Stomach smooth muscle (tissue), 2 donors: Measurements from ENCODE around the gene SERPINB7.

Experiments
- H3K27ac ChIP-seq: one replicate; pipeline ENCODE4 v1.7.0; 2013; ENCODE audit warnings: mild to moderate bottlenecking, low read length, inconsistent platforms
- H3K27me3 ChIP-seq, 2 donors: one replicate each; pipeline ENCODE4 v1.7.0; 2013; ENCODE audit warnings: low read length in 2 of 2; ENCODE audit not compliant: insufficient read depth in 2 of 2, control insufficient read depth in 1 of 2
- H3K36me3 ChIP-seq, 2 donors: one replicate each; pipeline ENCODE4 v1.7.0; 2013; ENCODE audit warnings: low read length in 2 of 2; ENCODE audit not compliant: control insufficient read depth in 2 of 2, insufficient read depth in 2 of 2
- H3K4me1 ChIP-seq: one replicate; pipeline ENCODE4 v1.7.0; 2013; ENCODE audit warnings: low read length; ENCODE audit not compliant: control insufficient read depth, insufficient read depth
- H3K4me3 ChIP-seq, 2 donors: one replicate each; pipeline ENCODE4 v1.7.0; 2013; ENCODE audit warnings: low read length in 2 of 2
- H3K9ac ChIP-seq, 2 donors: one replicate each; pipeline ENCODE4 v1.7.0; 2013; ENCODE audit warnings: low read length in 2 of 2, mild to moderate bottlenecking in 1 of 2
- H3K9me3 ChIP-seq, 2 donors: one replicate each; pipeline ENCODE4 v1.7.0; 2013; ENCODE audit warnings: low read length in 2 of 2; ENCODE audit not compliant: control insufficient read depth in 2 of 2
- donor health status: healthy.
- donor health status: Pancreatic carcinoma.

Gene SERPINB7

GRCh38 chr18:63775166-63775730, at the start of gene SERPINB7:
Gene SERPINB7 (plus strand): TSS chr18:63775418. CDS start chr18:63782373, 6,955 bp downstream.
- Histone ChIP-seq H3K9me3 (no peaks in the 10 kb centered on the region), H3K4me1 (no peaks in the 10 kb centered on the region), H3K27me3 (no peaks in the 10 kb centered on the region), H3K4me3 (no peak within 1 kb of the TSS), H3K27ac (no peak within 1 kb of the TSS), H3K9ac (no peak within 1 kb of the TSS), H3K36me3 (no peaks in the 10 kb centered on the region)

GRCh38 chr18:63725682-63726480, 49.3 kb upstream of the SERPINB7 start:
- Histone ChIP-seq H3K4me1 (no peaks in the 10 kb centered on the region), H3K27me3 (no peaks in the 10 kb centered on the region)

GRCh38 chr18:63730773-63731172, 44.4 kb upstream of the SERPINB7 start:
- Histone ChIP-seq H3K36me3 (no peaks in the 10 kb centered on the region), H3K9ac (no peak overlapping the region), H3K4me3 (no peak overlapping the region), H3K27me3 (no peaks in the 10 kb centered on the region), H3K4me1 (no peaks in the 10 kb centered on the region), H3K27ac (no peak overlapping the region), H3K9me3 (peaks cover 0 to 3% of the 10 kb centered on the region in 2 donors)

More at GRCh38 chr18:63725682-63726480, 49.3 kb upstream of the SERPINB7 start:
- Histone ChIP-seq H3K9ac (no peak overlapping the region), H3K36me3 (no peaks in the 10 kb centered on the region), H3K9me3 (peaks cover 0 to 2% of the 10 kb centered on the region in 2 donors), H3K4me3 (no peak overlapping the region), H3K27ac (no peak overlapping the region)

DNA sequence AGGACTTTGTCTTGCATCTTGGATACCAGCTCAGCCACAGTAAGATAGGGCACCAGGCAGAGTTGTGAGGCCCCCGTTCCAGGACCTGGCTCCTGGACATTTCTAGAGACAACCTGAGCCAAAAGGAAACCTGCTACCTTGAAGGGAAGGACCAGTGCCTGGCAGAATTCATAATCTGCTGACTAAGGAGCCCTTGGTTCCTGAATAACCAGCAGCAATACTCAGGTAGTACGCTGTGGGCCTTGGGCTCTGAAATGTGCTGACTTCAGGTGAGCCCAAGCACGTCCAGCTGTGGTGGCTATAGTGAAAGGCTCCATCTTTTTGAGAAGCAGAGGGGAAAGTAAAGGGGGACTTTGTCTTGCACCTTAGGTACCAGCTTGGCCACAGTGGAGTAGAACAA, 44.0 kb upstream of the SERPINB7 start:
- H3K4me1 ChIP-seq, result no peaks in the 10 kb centered on the region
- no peak overlapping the region for H3K27ac ChIP-seq
- peaks cover 0 to 3% of the 10 kb centered on the region in 2 donors for H3K9me3 ChIP-seq
- no peak overlapping the region for H3K4me3 ChIP-seq
- no peaks in the 10 kb centered on the region for H3K36me3 ChIP-seq
- H3K27me3 ChIP-seq, result no peaks in the 10 kb centered on the region
- H3K9ac ChIP-seq, result no peak overlapping the region

- Histone ChIP-seq H3K27me3 (no peaks in the 10 kb centered on the region), H3K27ac (no peak overlapping the region), H3K4me3 (no peak overlapping the region), H3K4me1 (no peaks in the 10 kb centered on the region), H3K9ac (no peak overlapping the region), H3K9me3 (peaks cover 0 to 2% of the 10 kb centered on the region in 2 donors), H3K36me3 (no peaks in the 10 kb centered on the region)
Measured at GRCh38 chr18:63736876-63737275, 38.3 kb upstream of the SERPINB7 start.

DNA sequence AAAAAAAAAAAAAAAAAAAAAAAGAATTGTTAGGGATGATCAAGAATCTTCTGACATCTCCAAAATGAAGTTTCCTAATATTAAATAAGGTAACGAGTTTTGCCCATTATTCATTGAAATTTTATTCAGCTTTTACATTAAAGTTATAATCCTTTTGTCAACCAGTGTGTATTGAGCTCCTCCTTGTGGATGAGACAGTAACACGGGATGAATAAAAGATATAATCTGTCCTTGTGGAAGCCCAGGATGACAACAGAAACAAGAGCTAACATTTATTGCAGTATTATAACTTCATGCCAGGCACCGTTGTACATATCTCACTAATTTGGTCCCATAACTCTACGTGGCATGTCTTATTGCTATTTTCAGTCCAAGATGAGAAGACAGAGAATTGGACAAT, 33.4 kb upstream of the SERPINB7 start:
- Histone ChIP-seq H3K9me3 (peaks cover 0 to 2% of the 10 kb centered on the region in 2 donors), H3K9ac (no peak overlapping the region), H3K27ac (no peak overlapping the region), H3K4me1 (no peaks in the 10 kb centered on the region), H3K36me3 (no peaks in the 10 kb centered on the region), H3K27me3 (no peaks in the 10 kb centered on the region), H3K4me3 (no peak overlapping the region)

- Histone ChIP-seq H3K27me3 (no peaks in the 10 kb centered on the region), H3K9me3 (no peaks in the 10 kb centered on the region), H3K36me3 (no peaks in the 10 kb centered on the region), H3K4me3 (no peak overlapping the region), H3K4me1 (no peaks in the 10 kb centered on the region), H3K9ac (no peak overlapping the region), H3K27ac (no peak overlapping the region)
Measured at GRCh38 chr18:63747006-63747405, 28.2 kb upstream of the SERPINB7 start.

DNA sequence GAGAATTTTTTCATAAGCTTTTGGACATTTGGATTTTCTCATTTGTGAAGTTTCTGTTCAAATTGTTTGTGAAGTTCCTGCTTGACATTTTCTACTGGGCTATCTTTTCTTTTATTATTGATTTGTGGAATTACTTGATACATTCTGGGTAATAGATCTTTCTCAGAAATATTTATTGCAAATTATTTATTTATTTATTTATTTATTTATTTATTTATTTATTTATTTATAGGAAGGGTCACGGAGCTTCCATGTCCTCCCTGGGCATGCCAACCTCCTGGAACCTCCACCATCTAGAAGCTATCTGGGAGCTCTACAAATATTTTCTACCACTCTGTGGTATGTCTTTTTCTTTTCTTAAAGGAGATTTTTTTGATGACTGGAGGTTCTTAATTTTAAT, 25.7 kb upstream of the SERPINB7 start:
- Histone ChIP-seq H3K4me3 (no peak overlapping the region), H3K27ac (no peak overlapping the region), H3K27me3 (no peaks in the 10 kb centered on the region)

DNA sequence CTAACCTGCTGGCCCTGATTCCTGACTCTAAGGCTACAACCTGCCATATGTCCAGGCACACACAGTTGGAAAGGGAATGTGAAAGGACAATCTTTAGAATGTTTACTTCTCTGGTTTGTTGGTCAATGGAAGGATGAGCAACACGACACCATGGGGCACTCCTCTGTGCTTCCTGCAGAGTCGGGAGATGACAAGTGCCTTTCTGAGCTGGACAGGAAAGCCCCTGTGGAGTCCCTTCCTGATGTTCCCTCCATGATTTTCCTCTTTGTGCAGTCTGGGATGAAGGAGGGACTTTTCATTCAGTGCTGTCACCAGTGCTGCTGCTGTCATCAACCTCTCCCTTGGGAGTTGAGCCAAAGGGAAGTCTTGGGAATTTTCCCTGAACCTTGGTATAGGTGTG, 22.6 kb upstream of the SERPINB7 start:
- H3K36me3 ChIP-seq, result no peaks in the 10 kb centered on the region
- no peak overlapping the region for H3K27ac ChIP-seq
- no peak overlapping the region for H3K9ac ChIP-seq

More for the DNA sequence above, 25.7 kb upstream of the SERPINB7 start:
- Histone ChIP-seq H3K4me1 (no peaks in the 10 kb centered on the region), H3K36me3 (no peaks in the 10 kb centered on the region), H3K9me3 (no peaks in the 10 kb centered on the region), H3K9ac (no peak overlapping the region)

DNA sequence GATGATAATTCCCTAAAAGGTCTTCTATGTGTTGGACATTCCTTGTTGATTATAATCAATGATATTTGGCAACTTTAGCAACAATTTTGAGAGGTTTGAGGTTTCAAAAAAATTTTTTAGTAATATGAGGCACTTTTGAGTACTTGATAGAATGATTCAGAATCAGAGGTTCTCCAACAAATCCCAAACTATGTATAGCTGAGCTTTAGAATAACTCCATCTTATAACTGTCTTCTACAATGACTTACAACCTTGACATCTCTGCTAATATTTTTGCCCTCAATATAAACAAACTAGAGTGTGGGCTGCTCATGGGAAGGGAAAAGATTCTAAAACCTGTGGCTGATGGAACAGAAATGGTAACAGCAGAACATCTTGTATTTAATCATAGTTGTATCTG, 21.5 kb upstream of the SERPINB7 start:
- no peaks in the 10 kb centered on the region for H3K4me1 ChIP-seq
- no peaks in the 10 kb centered on the region for H3K36me3 ChIP-seq
- peaks cover 0 to 1% of the 10 kb centered on the region in 2 donors for H3K9me3 ChIP-seq
- H3K27me3 ChIP-seq, result no peaks in the 10 kb centered on the region
- H3K9ac ChIP-seq, result no peak overlapping the region
- no peak overlapping the region for H3K27ac ChIP-seq
- no peak overlapping the region for H3K4me3 ChIP-seq

More for the DNA sequence above, 22.6 kb upstream of the SERPINB7 start:
- Histone ChIP-seq H3K4me1 (no peaks in the 10 kb centered on the region), H3K9me3 (no peaks in the 10 kb centered on the region), H3K27me3 (no peaks in the 10 kb centered on the region), H3K4me3 (no peak overlapping the region)

DNA sequence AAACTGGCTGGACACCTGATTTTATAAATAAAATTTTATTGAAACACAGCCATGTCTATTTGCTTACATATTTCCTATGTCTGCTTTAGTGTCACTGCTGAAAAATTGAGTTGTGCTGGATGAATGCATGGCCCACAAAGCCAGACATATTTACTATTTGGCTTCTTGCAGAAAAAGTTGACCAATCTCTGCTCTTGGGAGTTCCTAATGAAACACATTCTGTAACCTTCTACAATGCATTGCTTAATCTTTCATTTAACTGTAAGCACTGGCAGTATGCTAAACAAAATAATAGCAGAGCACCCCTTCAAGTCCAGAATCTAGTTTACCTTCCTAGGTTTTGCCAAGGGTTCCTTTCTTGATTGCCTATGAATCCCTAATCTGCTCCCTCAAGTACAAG, 17.7 kb upstream of the SERPINB7 start:
- Histone ChIP-seq H3K27me3 (no peaks in the 10 kb centered on the region), H3K9ac (no peak overlapping the region), H3K27ac (no peak overlapping the region), H3K4me1 (no peaks in the 10 kb centered on the region), H3K36me3 (no peaks in the 10 kb centered on the region), H3K4me3 (no peak overlapping the region), H3K9me3 (peaks cover 2 to 3% of the 10 kb centered on the region in 2 donors)
